PC-3 (cell line): ENCODE results near the gene ARVCF. TPM values are rescaled to one million over a fixed set of nuclear protein-coding genes. Genes with fewer than 3 reads are reported as not detected.
"Not testable (repeated sequence)": the region's sequence is repeated elsewhere in the genome, so short reads cannot be mapped to it uniquely, and the experiment has no call there.

Experiments used
- ATAC-seq: fragments of 200-7000 bp; cut with Tn5 transposase; 2 replicates; pipeline ENCODE4 v1.9.1; 2020; ENCODE audit warnings: mild to moderate bottlenecking, moderate library complexity
- BruUV-seq: library from RNA; stranded (reverse); fragments of 400-500 nt; replicated peaks from 2 replicates; lab custom pipeline; 2021; lab: Mats Ljungman, UMichigan
- CTCF ChIA-PET: fragments of 300-600 bp; sonication (Branson Sonifier 250); formaldehyde crosslinking; loops from one replicate; lab custom pipeline; 2022; ENCODE audit warnings: antibody characterized with exemption; lab: Charles Lee
- POLR2A ChIA-PET: fragments of 300-600 bp; sonication (Branson Sonifier 250); formaldehyde crosslinking; loops from one replicate; lab custom pipeline; 2022; ENCODE audit warnings: antibody characterized with exemption; ENCODE audit not compliant: unreplicated experiment; lab: Charles Lee
- DNase-seq: peaks from one replicate; pipeline ENCODE4 v3.0.0-alpha.2; 2015
- H2AFZ ChIP-seq: fragments of 300-600 bp; sonication (generic); 2 replicates; pipeline ENCODE4 v1.6.0; 2016; ENCODE audit warnings: antibody characterized with exemption, low read length
- H3F3A ChIP-seq: fragments of 300-600 bp; sonication (generic); one replicate; pipeline ENCODE4 v1.6.0; 2017; ENCODE audit warnings: antibody characterized with exemption, low read length, control low read depth, mild to moderate bottlenecking; ENCODE audit not compliant: unreplicated experiment
- H3K27ac ChIP-seq: fragments of 300-600 bp; sonication (generic); 2 replicates; pipeline ENCODE4 v1.5.1; 2016; ENCODE audit warnings: mild to moderate bottlenecking, low read length
- H3K27me3 ChIP-seq: fragments of 300-600 bp; sonication (generic); 2 replicates; pipeline ENCODE4 v1.6.1; 2016; ENCODE audit warnings: low read length, mixed read lengths
- H3K36me3 ChIP-seq: fragments of 300-600 bp; sonication (generic); 2 replicates; pipeline ENCODE4 v1.6.1; 2016; ENCODE audit warnings: low read depth, mixed run types, low read length, mixed read lengths
- H3K4me1 ChIP-seq: fragments of 300-600 bp; sonication (generic); 2 replicates; pipeline ENCODE4 v1.5.1; 2016; ENCODE audit warnings: low read length; ENCODE audit not compliant: insufficient read depth
- H3K4me2 ChIP-seq: fragments of 300-600 bp; sonication (generic); 2 replicates; pipeline ENCODE4 v1.6.0; 2016; ENCODE audit warnings: low read length
- H3K4me3 ChIP-seq: fragments of 300-600 bp; sonication (generic); 2 replicates; pipeline ENCODE4 v1.5.1; 2016; ENCODE audit warnings: mild to moderate bottlenecking, low read length, mixed read lengths
- H3K79me2 ChIP-seq: fragments of 300-600 bp; sonication (generic); 2 replicates; pipeline ENCODE4 v1.6.1; 2017; ENCODE audit warnings: low read length, mixed read lengths
- H3K9ac ChIP-seq: fragments of 300-600 bp; sonication (generic); 2 replicates; pipeline ENCODE4 v1.6.0; 2016; ENCODE audit warnings: mild to moderate bottlenecking, low read length
- H3K9me2 ChIP-seq: fragments of 300-600 bp; sonication (generic); replicated peaks from 2 replicates; pipeline ENCODE4 v1.6.1; 2016; ENCODE audit warnings: mixed run types, low read length, mixed read lengths
- H3K9me3 ChIP-seq: fragments of 300-600 bp; sonication (generic); 2 replicates; pipeline ENCODE4 v1.6.1; 2016; ENCODE audit warnings: low read length, mixed read lengths
- H4K20me1 ChIP-seq: fragments of 300-600 bp; sonication (generic); 2 replicates; pipeline ENCODE4 v1.6.1; 2016; ENCODE audit warnings: low read length, mixed read lengths
- CTCF ChIP-seq: fragments of 300-600 bp; sonication (generic); conservative IDR thresholded peaks from 2 replicates; pipeline ENCODE4 v1.5.1; 2017; ENCODE audit warnings: antibody characterized with exemption, low read depth, mild to moderate bottlenecking, low read length
- EZH2 ChIP-seq: fragments of 300-600 bp; sonication (generic); IDR thresholded peaks from one replicate; pipeline ENCODE4 v1.6.1; 2017; ENCODE audit warnings: antibody characterized with exemption, mild to moderate bottlenecking, low read length; ENCODE audit not compliant: unreplicated experiment
- EZH2phosphoT487 ChIP-seq: fragments of 300-600 bp; sonication (generic); IDR thresholded peaks from 2 replicates; pipeline ENCODE4 v1.6.1; 2018; ENCODE audit warnings: mild to moderate bottlenecking, antibody characterized with exemption, low read length, borderline replicate concordance
- intact Hi-C: fragments of 100-400 bp; cut with micrococcal nuclease; formaldehyde crosslinking; loops from 2 replicates; pipeline ENCODE4 v1.9.0; 2023
- total RNA-seq: library from RNA; depleted of rRNA; stranded (reverse); fragments of >200 nt; gene quantifications from 2 replicates; pipeline ENCODE4 v1.2.3, GENCODE V29; 2014

The ARVCF gene
- total RNA-seq, 1 experiment from 2014 or later, result 20.0 TPM

GRCh38 chr22:19936513-19936912 is 80.1 kb downstream of the ARVCF start:
- ChIA-PET POLR2A (no interaction called here), CTCF (no interaction called here)
- BruUV-seq, result no TSS peak

GRCh38 chr22:19935123-19935718 is 81.4 kb downstream of the ARVCF start:
- H3K36me3 ChIP-seq, BruUV-seq, H3K9me3 ChIP-seq, H3F3A ChIP-seq, ATAC-seq, intact Hi-C loops, H3K27ac ChIP-seq, POLR2A ChIA-PET, CTCF ChIA-PET, H4K20me1 ChIP-seq, DNase-seq, H3K4me1 ChIP-seq, H2AFZ ChIP-seq, H3K27me3 ChIP-seq, H3K4me2 ChIP-seq, H3K9ac ChIP-seq, H3K4me3 ChIP-seq, H3K9me2 ChIP-seq, H3K79me2 ChIP-seq: not testable (repeated sequence)

More at GRCh38 chr22:19936513-19936912, 80.1 kb downstream of the ARVCF start:
- H2AFZ ChIP-seq, result no peak overlapping the region
- no peaks in the 10 kb centered on the region for H4K20me1 ChIP-seq
- no peaks in the 10 kb centered on the region for H3K27me3 ChIP-seq
- no peak overlapping the region for H3K4me3 ChIP-seq
- no peak overlapping the region for H3K4me2 ChIP-seq
- no peaks in the 10 kb centered on the region; the same call in 1 of the 2 replicates for H3K36me3 ChIP-seq
- no peak overlapping the region for H3K9ac ChIP-seq
- H3K9me2 ChIP-seq, result no peaks in the 10 kb centered on the region
- no peak overlapping the region for H3K27ac ChIP-seq
- TF ChIP-seq EZH2, result no peak
- no peak for TF ChIP-seq CTCF
- no peak for TF ChIP-seq EZH2phosphoT487
- DNase-seq, result no peak
- peaks cover 15% of the 10 kb centered on the region for H3K79me2 ChIP-seq
- H3K9me3 ChIP-seq, result no peaks in the 10 kb centered on the region
- intact Hi-C loops, result no loop called here
- peaks cover 10% of the 10 kb centered on the region for H3K4me1 ChIP-seq
- H3F3A ChIP-seq, result no peaks in the 10 kb centered on the region
- no peak for ATAC-seq

- intact Hi-C loops, result no loop called here
- DNase-seq (no peak), ATAC-seq (no peak)
- Histone ChIP-seq H3K79me2 (no peaks in the 10 kb centered on the region), H3K9me3 (no peaks in the 10 kb centered on the region), H4K20me1 (no peaks in the 10 kb centered on the region), H3K9me2 (no peaks in the 10 kb centered on the region), H3K4me1 (no peaks in the 10 kb centered on the region), H2AFZ (no peak overlapping the region), H3K27me3 (no peaks in the 10 kb centered on the region), H3K4me2 (no peak overlapping the region), H3K9ac (no peak overlapping the region), H3K27ac (no peak overlapping the region), H3F3A (no peaks in the 10 kb centered on the region), H3K4me3 (no peak overlapping the region), H3K36me3 (no peaks in the 10 kb centered on the region; the same call in 1 of the 2 replicates)
- TF ChIP-seq CTCF (no peak), EZH2phosphoT487 (no peak)
- POLR2A ChIA-PET, result no interaction called here
- no TSS peak for BruUV-seq
- CTCF ChIA-PET, result no interaction called here
These were observed 83.0 kb downstream of the ARVCF start for GRCh38 chr22:19933341-19934241.
